GM18511 (cell line): Measurements from ENCODE around the gene IRF8.
"Not testable (repeated sequence)": the region's sequence is repeated elsewhere in the genome, so short reads cannot be mapped to it uniquely, and the experiment has no call there.

Source experiments
- ATAC-seq: cut with Tn5 transposase; IDR thresholded peaks from one replicate; pipeline ENCODE4 v1.9.1; 2021; ENCODE audit warnings: mild to moderate bottlenecking, moderate library complexity; ENCODE audit not compliant: unreplicated experiment

IRF8 gene

GRCh38 chr16:85929259-85929721, 30.3 kb downstream of the IRF8 start:
- no peak for ATAC-seq

- ATAC-seq, result no peak
Observed at GRCh38 chr16:85930301-85930700, 31.3 kb downstream of the IRF8 start.

- ATAC-seq, result no peak
Observed at GRCh38 chr16:85931596-85932402, 32.8 kb downstream of the IRF8 start.

GRCh38 chr16:85934210-85934609, 35.2 kb downstream of the IRF8 start:
- ATAC-seq, result no peak

- peak; percentile 38 for ATAC-seq
Observed at GRCh38 chr16:85935391-85935973, 36.5 kb downstream of the IRF8 start.

- ATAC-seq, result peak; percentile 80
Observed at GRCh38 chr16:85935974-85936760, 37.2 kb downstream of the IRF8 start.

- ATAC-seq, result no peak
Observed at GRCh38 chr16:85936816-85937215, 37.9 kb downstream of the IRF8 start.

- ATAC-seq, result no peak
Observed at GRCh38 chr16:85940214-85940613, 41.3 kb downstream of the IRF8 start.

GRCh38 chr16:85941863-85942644, 43.1 kb downstream of the IRF8 start:
- ATAC-seq, result no peak

- not testable (repeated sequence) for ATAC-seq
Observed at GRCh38 chr16:85942659-85943058, 43.7 kb downstream of the IRF8 start.

GRCh38 chr16:85943711-85944110, 44.7 kb downstream of the IRF8 start:
- no peak for ATAC-seq

- no peak for ATAC-seq
Observed at GRCh38 chr16:85944572-85945423, 45.8 kb downstream of the IRF8 start.

GRCh38 chr16:85945424-85945751, 46.4 kb downstream of the IRF8 start:
- no peak for ATAC-seq

- no peak for ATAC-seq
Observed at GRCh38 chr16:85946541-85947124, 47.7 kb downstream of the IRF8 start.

GRCh38 chr16:85947230-85948137, 48.5 kb downstream of the IRF8 start:
- peak; percentile 81 for ATAC-seq

GRCh38 chr16:85948138-85948509, 49.2 kb downstream of the IRF8 start:
- ATAC-seq, result peak; percentile 31

GRCh38 chr16:85948616-85949265, 49.8 kb downstream of the IRF8 start:
- no peak for ATAC-seq
